GM12873 (cell line): Measurements from ENCODE around the gene ZBTB12.

Experiments used
- TF ChIP-seq, protein P1 (sequence below): IDR thresholded peaks from 2 replicates; pipeline ENCODE4 v1.5.1; 2012; ENCODE audit warnings: low read depth, mild to moderate bottlenecking, moderate library complexity, low read length, control low read depth; ENCODE audit not compliant: insufficient read depth; ENCODE audit errors: missing control alignments

Gene ZBTB12

DNA sequence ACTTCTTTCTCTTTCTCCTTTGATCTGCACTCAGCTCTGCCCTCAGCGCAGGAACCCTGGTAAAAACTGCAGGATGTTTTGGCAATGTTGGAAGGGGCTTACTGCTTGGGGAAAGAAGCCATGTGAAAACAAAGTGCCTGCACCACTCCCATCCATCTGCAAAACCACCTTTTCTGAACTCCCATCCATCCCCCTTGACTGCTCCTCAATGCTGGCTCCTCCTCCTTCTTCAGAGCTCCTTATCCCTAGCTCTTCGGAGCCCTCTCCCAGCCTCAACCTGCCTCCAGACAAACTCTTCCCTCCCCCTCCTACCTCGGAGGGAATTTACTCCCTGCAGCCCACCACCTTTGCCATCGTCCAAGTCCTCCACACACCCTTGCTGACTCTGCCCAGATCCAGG lies 4.2 kb upstream of the ZBTB12 start:
- TF ChIP-seq, protein P1, sequence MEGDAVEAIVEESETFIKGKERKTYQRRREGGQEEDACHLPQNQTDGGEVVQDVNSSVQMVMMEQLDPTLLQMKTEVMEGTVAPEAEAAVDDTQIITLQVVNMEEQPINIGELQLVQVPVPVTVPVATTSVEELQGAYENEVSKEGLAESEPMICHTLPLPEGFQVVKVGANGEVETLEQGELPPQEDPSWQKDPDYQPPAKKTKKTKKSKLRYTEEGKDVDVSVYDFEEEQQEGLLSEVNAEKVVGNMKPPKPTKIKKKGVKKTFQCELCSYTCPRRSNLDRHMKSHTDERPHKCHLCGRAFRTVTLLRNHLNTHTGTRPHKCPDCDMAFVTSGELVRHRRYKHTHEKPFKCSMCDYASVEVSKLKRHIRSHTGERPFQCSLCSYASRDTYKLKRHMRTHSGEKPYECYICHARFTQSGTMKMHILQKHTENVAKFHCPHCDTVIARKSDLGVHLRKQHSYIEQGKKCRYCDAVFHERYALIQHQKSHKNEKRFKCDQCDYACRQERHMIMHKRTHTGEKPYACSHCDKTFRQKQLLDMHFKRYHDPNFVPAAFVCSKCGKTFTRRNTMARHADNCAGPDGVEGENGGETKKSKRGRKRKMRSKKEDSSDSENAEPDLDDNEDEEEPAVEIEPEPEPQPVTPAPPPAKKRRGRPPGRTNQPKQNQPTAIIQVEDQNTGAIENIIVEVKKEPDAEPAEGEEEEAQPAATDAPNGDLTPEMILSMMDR, result no peak

DNA sequence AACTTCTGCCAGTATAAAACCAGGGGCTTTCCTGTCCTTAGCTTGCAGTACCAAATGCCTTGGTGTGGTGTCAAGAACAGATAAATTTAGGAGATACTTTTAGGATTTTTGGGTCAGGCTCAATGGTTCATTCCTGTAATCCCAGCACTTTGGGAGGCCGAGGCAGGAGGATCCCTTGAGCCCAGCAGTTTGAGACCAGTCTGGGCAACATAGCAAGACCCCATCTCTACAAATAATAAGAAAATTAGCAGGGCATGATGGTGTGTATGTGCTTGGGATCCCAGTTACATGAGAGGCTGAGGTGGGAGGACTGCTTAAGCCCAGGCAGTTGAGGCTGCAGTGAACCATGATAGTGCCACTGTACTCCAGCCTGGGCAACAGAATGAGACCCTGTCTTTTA lies 3.2 kb upstream of the ZBTB12 start:
- TF ChIP-seq, protein P1, result no peak

DNA sequence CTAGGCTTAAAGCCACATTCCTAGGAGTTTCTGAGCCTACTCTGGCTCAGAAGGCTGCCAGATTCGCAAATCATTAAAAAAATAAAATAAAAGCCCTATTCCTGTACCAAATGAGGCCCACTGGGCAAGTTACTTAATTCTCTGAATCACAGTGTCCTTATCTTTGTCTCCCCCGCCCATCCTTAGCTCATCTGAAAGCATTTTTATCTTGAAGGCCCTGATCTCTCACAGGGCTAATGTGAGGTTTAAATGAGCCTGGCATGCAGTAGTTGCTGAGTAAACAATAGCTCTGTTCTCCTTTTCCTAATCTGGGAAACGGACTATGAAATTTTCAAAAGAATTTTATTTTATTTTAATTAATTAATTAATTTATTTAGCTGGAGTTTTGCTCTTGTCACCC lies 2.1 kb upstream of the ZBTB12 start:
- TF ChIP-seq, protein P1, result no peak

DNA sequence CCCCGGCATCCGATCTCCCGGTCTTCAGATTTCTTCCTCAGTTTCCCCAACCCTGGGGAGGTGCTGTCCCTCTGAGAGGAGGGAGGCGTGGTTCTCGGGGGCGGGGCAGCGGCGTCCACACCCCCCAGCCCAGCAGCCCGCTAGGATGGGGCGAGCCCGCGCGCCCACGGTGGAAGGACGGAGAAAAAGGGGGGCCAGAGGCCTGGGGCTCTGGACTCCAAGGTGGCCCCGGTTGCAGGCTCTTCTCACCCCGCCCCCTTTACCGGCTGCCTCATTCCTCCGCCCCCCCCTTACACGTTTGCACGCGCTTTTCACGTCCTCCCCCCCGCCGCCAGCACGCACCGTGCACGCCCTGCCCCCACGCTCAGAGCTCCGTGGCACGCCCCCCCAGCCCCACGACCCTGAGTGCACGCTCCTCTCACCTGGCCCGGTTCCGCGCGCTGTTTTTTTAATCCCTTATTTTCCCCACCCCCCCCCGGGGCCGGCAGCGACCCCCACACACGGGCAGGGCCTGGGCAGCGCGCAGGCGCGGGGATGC lies 402 bp downstream of the ZBTB12 start:
- TF ChIP-seq, protein P1, result no peak

DNA sequence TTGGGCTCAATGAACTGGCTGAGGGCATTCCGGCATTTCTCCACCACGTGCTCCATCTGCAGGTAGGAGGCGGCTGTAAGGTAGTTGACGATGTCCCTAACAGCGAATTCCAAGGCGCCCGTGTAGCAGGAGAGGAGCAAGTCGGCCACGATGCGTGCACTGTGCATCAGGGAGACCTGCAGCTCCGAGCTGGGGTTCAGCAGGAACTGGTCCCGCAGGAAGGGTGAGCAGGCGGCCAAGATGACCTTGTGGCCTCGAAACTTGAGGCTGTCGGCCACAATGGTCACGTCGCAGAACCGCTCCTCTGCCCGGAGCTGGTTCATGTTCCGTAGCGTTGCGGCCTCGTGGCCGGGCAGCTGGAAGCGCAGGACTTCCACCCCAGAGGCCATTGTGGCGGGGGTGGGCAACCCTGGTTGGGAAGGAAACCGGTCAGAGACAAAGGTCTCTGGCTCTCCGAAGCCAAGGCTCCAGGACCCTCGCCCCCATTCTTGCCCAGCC lies 920 bp downstream of the ZBTB12 start:
- TF ChIP-seq, protein P1, result no peak

DNA sequence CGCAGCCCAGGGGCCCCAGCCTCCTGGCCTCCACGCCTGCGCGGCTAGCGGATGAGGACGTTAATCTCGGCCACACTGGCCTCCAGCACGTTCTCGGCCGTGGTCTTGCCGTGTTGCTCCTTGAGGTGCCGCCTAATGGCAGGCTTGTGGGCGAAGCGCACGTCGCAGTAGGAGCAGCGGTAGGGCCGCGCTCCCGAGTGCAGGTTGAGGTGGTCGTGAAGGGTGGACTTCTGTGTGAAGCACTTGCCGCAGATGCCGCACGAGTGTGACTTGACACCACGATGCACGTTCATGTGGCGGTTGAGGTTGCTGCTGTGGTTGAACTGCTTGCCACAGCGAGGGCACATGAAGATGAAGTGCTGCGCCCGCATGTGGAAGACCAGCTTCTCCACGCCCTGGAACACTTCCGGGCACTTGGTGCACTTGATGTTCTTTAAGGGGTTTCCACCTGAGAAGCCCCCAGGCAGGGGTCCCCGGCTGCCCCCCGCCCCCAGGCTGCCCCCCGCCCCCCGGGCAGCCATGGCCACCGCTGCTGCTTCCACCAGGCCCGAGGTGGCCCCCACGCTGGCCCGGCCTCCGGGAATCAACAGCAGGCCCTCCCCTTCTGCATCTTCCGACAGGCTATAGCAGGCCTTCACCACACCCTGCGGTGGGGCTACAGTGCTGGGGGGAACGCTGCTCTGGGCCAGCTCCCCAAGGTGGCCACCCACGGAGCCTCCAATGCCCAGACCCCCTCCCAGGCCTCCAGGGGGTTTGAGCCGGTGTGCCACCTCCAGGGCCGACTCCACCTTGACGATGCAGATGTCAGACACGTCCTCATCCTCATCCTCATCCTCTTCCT lies 1.8 kb downstream of the ZBTB12 start:
- TF ChIP-seq, protein P1, result no peak

DNA sequence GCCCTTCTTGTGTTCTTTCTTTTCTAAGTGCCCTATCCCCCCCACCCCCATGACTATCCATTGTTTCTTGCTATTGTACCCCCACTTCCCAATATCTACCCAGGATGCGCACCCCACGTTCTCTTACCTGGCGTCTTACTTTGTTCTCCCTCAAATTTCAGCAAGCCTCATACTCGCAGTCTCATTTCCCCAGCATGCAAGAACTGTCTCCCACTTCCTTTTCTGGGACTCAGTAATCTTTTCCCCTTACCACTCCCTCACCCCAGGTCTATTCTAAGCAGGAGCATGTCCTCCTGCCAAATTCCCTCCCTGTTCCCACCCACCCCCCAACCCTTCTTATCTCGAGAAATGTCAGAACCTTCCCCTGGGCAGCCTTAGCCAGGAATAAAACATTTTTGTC lies 2.7 kb downstream of the ZBTB12 start:
- TF ChIP-seq, protein P1, result no peak
